Activated B cell treated with CpG ODN at 0.5 μM for 24 hours (primary cell): ENCODE data around the gene ADD1. TPM values are rescaled to one million over a fixed set of nuclear protein-coding genes. Genes with fewer than 3 reads are reported as not detected.
A peak's percentile ranks its signal among the peaks of the same experiment; 100 is the strongest.

Experiments
- ATAC-seq: fragments of 200-7000 bp; cut with Tn5 transposase; one replicate; pipeline ENCODE4 v1.10.0; 2021; ENCODE audit warnings: low read depth, mild to moderate bottlenecking, moderate library complexity
- CTCF ChIA-PET: fragments of 350-600 bp; sonication (Branson Sonifier 250); formaldehyde crosslinking; loops from one replicate; lab custom pipeline; 2021; ENCODE audit warnings: antibody characterized with exemption; lab: Charles Lee
- POLR2A ChIA-PET: fragments of 350-600 bp; sonication (Branson Sonifier 250); formaldehyde crosslinking; loops from one replicate; lab custom pipeline; 2021; ENCODE audit warnings: antibody characterized with exemption; lab: Charles Lee
- DNase-seq: peaks from one replicate; pipeline ENCODE4 v3.0.0; 2022
- H3K27ac Mint-ChIP-seq: one replicate; pipeline ENCODE4 v1.8.0; 2020; ENCODE audit warnings: mixed read lengths
- H3K27me3 Mint-ChIP-seq: one replicate; pipeline ENCODE4 v1.8.0; 2021; ENCODE audit warnings: mixed read lengths
- H3K36me3 Mint-ChIP-seq: one replicate; pipeline ENCODE4 v1.8.0; 2021; ENCODE audit warnings: low read depth, mixed read lengths
- H3K4me1 Mint-ChIP-seq: one replicate; pipeline ENCODE4 v1.8.0; 2021; ENCODE audit warnings: mixed read lengths
- H3K4me3 Mint-ChIP-seq: one replicate; pipeline ENCODE4 v1.8.0; 2020; ENCODE audit warnings: mild to moderate bottlenecking, mixed read lengths
- H3K9me3 Mint-ChIP-seq: one replicate; pipeline ENCODE4 v1.8.0; 2020; ENCODE audit warnings: mixed read lengths
- CTCF ChIP-seq: fragments of 200-600 bp; IDR thresholded peaks from one replicate; pipeline ENCODE4 v1.8.0; 2022; ENCODE audit warnings: antibody characterized with exemption, mild to moderate bottlenecking
- intact Hi-C: fragments of 100-400 bp; cut with micrococcal nuclease; formaldehyde crosslinking; loops from one replicate; pipeline ENCODE4 v1.15.1; 2024
- total RNA-seq: library from RNA; stranded (reverse); gene quantifications from 2 replicates; pipeline ENCODE4 v1.2.3, GENCODE V29; 2022

The ADD1 gene
- total RNA-seq, 1 donor from 2014 or later: 340 TPM

DNA sequence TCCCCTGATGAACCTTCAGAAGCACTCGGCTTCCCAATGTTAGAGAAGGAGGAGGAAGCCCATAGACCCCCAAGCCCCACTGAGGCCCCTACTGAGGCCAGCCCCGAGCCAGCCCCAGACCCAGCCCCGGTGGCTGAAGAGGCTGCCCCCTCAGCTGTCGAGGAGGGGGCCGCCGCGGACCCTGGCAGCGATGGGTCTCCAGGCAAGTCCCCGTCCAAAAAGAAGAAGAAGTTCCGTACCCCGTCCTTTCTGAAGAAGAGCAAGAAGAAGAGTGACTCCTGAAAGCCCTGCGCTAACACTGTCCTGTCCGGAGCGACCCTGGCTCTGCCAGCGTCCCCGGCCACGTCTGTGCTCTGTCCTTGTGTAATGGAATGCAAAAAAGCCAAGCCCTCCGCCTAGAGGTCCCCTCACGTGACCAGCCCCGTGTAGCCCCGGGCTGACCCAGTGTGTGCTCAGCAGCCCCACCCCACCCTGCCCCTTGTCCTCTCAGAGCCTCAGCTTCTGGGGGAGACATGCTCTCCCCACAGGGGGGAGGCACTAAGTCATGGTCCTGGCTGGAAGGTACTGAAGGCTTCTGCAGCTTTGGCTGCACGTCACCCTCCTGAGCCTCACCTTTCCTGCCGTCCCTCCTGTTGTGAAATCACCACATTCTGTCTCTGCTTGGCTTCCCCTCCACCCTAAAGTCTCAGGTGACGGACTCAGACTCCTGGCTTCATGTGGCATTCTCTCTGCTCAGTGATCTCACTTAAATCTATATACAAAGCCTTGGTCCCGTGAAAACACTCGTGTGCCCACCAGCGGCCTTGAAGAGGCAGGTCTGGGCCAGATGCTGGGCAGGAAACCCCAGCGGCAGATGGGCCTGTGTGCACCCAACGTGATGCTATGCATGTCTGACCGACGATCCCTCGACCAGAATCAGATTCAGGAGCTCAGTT is 84.9 kb downstream of the ADD1 start:
- ATAC-seq (no peak), DNase-seq (peak; percentile 11)
- no peak for TF ChIP-seq CTCF
- peak overlapping the region; percentile 50 for H3K27ac Mint-ChIP-seq
- intact Hi-C loops: no loop called here
- POLR2A ChIA-PET: no interaction called here
- peaks cover 85% of the 10 kb centered on the region for H3K36me3 Mint-ChIP-seq
- H3K9me3 Mint-ChIP-seq: no peaks in the 10 kb centered on the region
- peaks cover 41% of the 10 kb centered on the region for H3K4me1 Mint-ChIP-seq
- H3K4me3 Mint-ChIP-seq: no peak overlapping the region
- CTCF ChIA-PET: no interaction called here
- no peaks in the 10 kb centered on the region for H3K27me3 Mint-ChIP-seq

GRCh38 chr4:2929469-2929868 is 85.8 kb downstream of the ADD1 start:
- peaks cover 36% of the 10 kb centered on the region for H3K4me1 Mint-ChIP-seq
- ATAC-seq (no peak), DNase-seq (peak; percentile 12)
- H3K36me3 Mint-ChIP-seq: peaks cover 75% of the 10 kb centered on the region
- ChIA-PET POLR2A (no interaction called here), CTCF (no interaction called here)
- no peaks in the 10 kb centered on the region for H3K9me3 Mint-ChIP-seq
- intact Hi-C loops: no loop called here
- no peaks in the 10 kb centered on the region for H3K27me3 Mint-ChIP-seq
- peak overlapping the region; percentile 24 for H3K27ac Mint-ChIP-seq
- H3K4me3 Mint-ChIP-seq: no peak overlapping the region
- no peak for TF ChIP-seq CTCF

GRCh38 chr4:2930135-2930757 is 86.6 kb downstream of the ADD1 start:
- Mint-ChIP-seq H3K27me3 (no peaks in the 10 kb centered on the region), H3K27ac (peak overlapping the region; percentile 24), H3K36me3 (peaks cover 67% of the 10 kb centered on the region), H3K4me1 (peaks cover 33% of the 10 kb centered on the region), H3K4me3 (no peak overlapping the region), H3K9me3 (no peaks in the 10 kb centered on the region)
- peak; percentile 7 for DNase-seq
- POLR2A ChIA-PET: interaction anchor here (0.8 kb wide), 1 partner anchor 24 kb away, joined by 3 read pairs; no protein-coding TSS in a partner anchor
- no peak for ATAC-seq
- CTCF ChIA-PET: no interaction called here
- intact Hi-C loops: loop anchor here (5.0 to 10.0 kb wide), 4 partner anchors 98 to 685 kb away; partner anchors contain the start of genes CFAP99, HAUS3, POLN and RNF4
- TF ChIP-seq CTCF: no peak

DNA sequence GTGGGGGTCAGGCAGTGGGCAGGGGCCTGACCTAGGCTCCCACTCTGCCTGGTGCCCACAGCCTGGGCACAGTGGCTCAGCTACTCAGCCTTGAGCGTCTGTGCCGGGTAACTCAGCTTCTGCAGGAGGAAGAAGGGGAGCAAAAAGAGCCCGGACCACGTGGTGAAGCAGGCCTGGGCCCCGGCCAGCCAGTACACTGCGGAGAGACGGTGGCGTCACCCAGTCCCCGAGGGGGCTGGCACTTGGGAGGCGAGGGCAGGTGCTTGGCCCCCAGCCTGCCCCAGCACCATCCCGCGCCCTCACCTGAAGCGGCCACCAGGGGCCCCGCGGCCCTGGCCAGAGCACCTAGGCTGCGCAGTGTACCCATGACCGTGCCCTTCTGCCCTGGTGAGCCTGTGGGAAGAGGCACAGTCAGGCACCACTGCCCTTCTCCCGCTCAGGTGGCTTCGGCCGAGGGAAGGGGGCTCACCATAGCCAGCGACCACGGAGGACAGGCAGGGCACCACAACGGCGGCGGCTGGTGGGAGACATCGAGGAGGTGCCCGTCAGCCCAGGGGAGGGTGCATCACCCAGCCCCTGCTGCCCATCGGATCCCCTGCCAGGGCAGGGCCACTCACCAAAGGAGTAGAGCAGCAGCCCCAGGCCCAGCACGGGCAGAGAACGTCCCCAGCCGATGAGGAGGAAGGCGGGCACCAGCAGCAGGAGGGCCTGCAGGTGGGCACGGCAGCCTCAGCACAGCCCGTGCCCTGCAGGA is 87.3 kb downstream of the ADD1 start:
- no peak overlapping the region for H3K4me3 Mint-ChIP-seq
- ChIA-PET POLR2A (interaction anchor here (0.6 to 2.4 kb wide), 8 partner anchors 9 to 241 kb away, joined by 3 to 10 read pairs (median 5); partner anchors contain the start of gene TNIP2), CTCF (interaction anchor here (0.7 to 1.0 kb wide), 2 partner anchors 45 to 166 kb away, joined by 3 read pairs; no protein-coding TSS in a partner anchor)
- DNase-seq (peak; percentile 20), ATAC-seq (no peak)
- peak overlapping the region; percentile 90 for H3K27ac Mint-ChIP-seq
- H3K4me1 Mint-ChIP-seq: peaks cover 40% of the 10 kb centered on the region
- no peak for TF ChIP-seq CTCF
- H3K27me3 Mint-ChIP-seq: no peaks in the 10 kb centered on the region
- intact Hi-C loops: loop anchor here (1.0 to 10.0 kb wide), 5 partner anchors 9 to 686 kb away; partner anchors contain the start of genes CFAP99, HAUS3, POLN and RNF4
- H3K36me3 Mint-ChIP-seq: peaks cover 61% of the 10 kb centered on the region
- H3K9me3 Mint-ChIP-seq: no peaks in the 10 kb centered on the region
